OCI-LY7 (cell line): Measurements from ENCODE around the gene F2RL3.

Experiments used
- CTCF ChIP-seq: fragments of 200-600 bp; sonication (generic); conservative IDR thresholded peaks from 2 replicates; pipeline ENCODE4 v1.5.1; 2014; ENCODE audit warnings: mild to moderate bottlenecking, antibody characterized with exemption, low read length, moderate library complexity, mixed read lengths
- EZH2phosphoT487 ChIP-seq: fragments of 200-600 bp; sonication (generic); IDR thresholded peaks from 2 replicates; pipeline ENCODE4 v1.6.1; 2018; ENCODE audit warnings: low read depth, borderline replicate concordance, mild to moderate bottlenecking, mixed run types, antibody characterized with exemption, low read length, moderate library complexity, mixed read lengths

DNA sequence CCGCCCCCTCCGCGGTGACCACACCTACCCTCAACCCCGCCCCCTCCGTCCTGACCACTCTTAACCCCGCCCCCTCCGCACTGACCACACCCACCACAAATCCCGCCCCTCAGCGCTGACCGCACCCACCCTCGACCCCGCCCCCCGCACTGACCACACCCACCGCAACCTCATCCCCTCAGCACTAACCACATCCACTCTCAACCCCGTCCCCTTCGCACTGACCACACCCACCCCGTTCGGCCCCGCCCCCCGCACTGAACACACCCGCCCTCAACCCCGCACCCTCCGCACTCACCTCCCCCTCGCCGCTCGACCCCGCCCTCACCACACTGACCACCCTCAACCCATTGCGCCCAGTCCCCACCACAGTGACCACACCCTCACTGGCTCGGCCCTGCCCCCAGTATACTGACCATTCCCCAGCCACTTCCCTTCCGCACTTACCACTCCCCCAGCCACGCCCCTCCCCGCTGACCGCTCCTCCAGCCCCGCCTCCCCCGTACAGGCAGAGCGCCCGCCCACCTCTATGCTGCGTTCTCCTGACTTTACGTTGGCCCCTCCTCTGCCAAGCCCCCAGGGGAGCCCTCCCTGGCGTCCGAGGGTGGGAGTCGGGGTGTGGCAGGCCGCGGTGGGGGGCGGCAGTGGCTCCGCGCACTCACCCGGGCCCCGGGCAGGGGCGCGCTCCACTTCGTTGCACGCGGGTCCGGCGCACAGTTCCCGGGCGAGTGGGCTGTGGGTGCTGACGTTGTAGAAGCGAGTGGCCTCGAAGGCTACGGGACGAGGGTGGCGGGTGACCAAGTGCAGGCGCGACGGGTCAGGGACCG lies 8.4 kb downstream of the F2RL3 start:
- TF ChIP-seq CTCF (no peak), EZH2phosphoT487 (no peak)
